Vagina (tissue), 2 donors: Measurements from ENCODE around the gene RIBC2.

ENCODE experiments used
- POLR2A ChIP-seq, 2 donors: fragments of 450-650 bp; IDR thresholded peaks; one replicate each; pipeline ENCODE4 v1.6.1; 2017; ENCODE audit warnings: antibody characterized with exemption in 2 of 2, mild to moderate bottlenecking in 2 of 2, moderate library complexity in 2 of 2
- TF ChIP-seq, protein P1 (sequence below), 3 experiments: fragments of 450-650 bp in 2 of 3; fragments of 200-600 bp in 1 of 3; sonication (generic) in 1 of 3; IDR thresholded peaks; one replicate each; pipeline ENCODE4 v1.5.1; 2017 to 2019; ENCODE audit warnings: antibody characterized with exemption in 3 of 3, mild to moderate bottlenecking in 2 of 3, moderate library complexity in 2 of 3

DNA sequence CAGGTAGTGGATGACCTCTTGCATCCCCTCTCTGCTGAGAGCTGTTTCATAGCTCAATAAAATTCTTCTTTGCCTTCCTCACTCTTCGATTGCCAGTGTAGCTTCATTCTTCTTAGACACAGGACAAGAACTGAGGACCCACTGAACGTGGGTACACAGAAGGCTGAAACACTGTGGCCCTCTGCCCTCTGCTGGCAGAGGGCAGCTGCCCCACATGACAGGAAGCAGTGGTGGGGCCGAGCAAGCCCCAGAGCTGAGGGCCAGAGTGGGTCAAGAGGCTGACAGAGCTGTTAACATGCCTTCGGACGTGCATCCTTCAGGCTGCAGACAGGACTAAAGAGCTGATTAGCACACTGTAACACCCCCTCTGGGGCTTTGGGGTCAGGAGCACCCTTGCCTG, 15.7 kb upstream of the RIBC2 start:
- TF ChIP-seq, protein P1, sequence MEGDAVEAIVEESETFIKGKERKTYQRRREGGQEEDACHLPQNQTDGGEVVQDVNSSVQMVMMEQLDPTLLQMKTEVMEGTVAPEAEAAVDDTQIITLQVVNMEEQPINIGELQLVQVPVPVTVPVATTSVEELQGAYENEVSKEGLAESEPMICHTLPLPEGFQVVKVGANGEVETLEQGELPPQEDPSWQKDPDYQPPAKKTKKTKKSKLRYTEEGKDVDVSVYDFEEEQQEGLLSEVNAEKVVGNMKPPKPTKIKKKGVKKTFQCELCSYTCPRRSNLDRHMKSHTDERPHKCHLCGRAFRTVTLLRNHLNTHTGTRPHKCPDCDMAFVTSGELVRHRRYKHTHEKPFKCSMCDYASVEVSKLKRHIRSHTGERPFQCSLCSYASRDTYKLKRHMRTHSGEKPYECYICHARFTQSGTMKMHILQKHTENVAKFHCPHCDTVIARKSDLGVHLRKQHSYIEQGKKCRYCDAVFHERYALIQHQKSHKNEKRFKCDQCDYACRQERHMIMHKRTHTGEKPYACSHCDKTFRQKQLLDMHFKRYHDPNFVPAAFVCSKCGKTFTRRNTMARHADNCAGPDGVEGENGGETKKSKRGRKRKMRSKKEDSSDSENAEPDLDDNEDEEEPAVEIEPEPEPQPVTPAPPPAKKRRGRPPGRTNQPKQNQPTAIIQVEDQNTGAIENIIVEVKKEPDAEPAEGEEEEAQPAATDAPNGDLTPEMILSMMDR (IDR thresholded peaks at IDR 0.05): no peak
- no peak for TF ChIP-seq POLR2A (IDR thresholded peaks at IDR 0.05)
